Loucy (cell line): ENCODE results near the gene TMEM244.
"Not testable (repeated sequence)": the region's sequence is repeated elsewhere in the genome, so short reads cannot be mapped to it uniquely, and the experiment has no call there.

ENCODE experiments used
- H2AFZ ChIP-seq: fragments of 200-600 bp; sonication (generic); 2 replicates; pipeline ENCODE4 v1.6.0; 2016; ENCODE audit warnings: antibody characterized with exemption, mild to moderate bottlenecking, low read length, moderate library complexity
- H3F3A ChIP-seq: fragments of 200-600 bp; 2 replicates; pipeline ENCODE4 v1.6.0; 2016; ENCODE audit warnings: antibody characterized with exemption, low read depth, mild to moderate bottlenecking
- H3K27me3 ChIP-seq: fragments of 200-600 bp; sonication (generic); 2 replicates; pipeline ENCODE4 v1.6.1; 2014; ENCODE audit warnings: low read length, mild to moderate bottlenecking; ENCODE audit not compliant: insufficient read depth, poor library complexity, severe bottlenecking
- H3K36me3 ChIP-seq: fragments of 200-600 bp; sonication (generic); 2 replicates; pipeline ENCODE4 v1.6.1; 2016; ENCODE audit warnings: low read length; ENCODE audit not compliant: insufficient read depth
- H3K4me1 ChIP-seq: fragments of 200-600 bp; sonication (generic); 2 replicates; pipeline ENCODE4 v1.5.1; 2014; ENCODE audit warnings: low read length, mild to moderate bottlenecking; ENCODE audit not compliant: insufficient read depth, poor library complexity, severe bottlenecking
- H3K4me2 ChIP-seq: fragments of 200-600 bp; sonication (generic); 2 replicates; pipeline ENCODE4 v1.6.0; 2014; ENCODE audit warnings: antibody characterized with exemption, low read length, low read depth, mild to moderate bottlenecking; ENCODE audit not compliant: poor library complexity, severe bottlenecking
- H3K4me3 ChIP-seq: fragments of 200-600 bp; sonication (generic); 2 replicates; pipeline ENCODE4 v1.5.1; 2014; ENCODE audit warnings: low read length, mild to moderate bottlenecking, mixed read lengths; ENCODE audit not compliant: poor library complexity, severe bottlenecking
- H3K79me2 ChIP-seq: fragments of 200-600 bp; sonication (generic); 2 replicates; pipeline ENCODE4 v1.6.1; 2014; ENCODE audit warnings: low read length; ENCODE audit not compliant: insufficient read depth
- H3K9ac ChIP-seq: fragments of 200-600 bp; sonication (generic); 2 replicates; pipeline ENCODE4 v1.6.0; 2014; ENCODE audit warnings: mild to moderate bottlenecking, low read depth, low read length, moderate library complexity; ENCODE audit not compliant: poor library complexity, severe bottlenecking
- H3K9me2 ChIP-seq: fragments of 200-600 bp; sonication (generic); replicated peaks from 2 replicates; pipeline ENCODE4 v1.6.1; 2016; ENCODE audit warnings: low read depth, low read length, mixed read lengths
- H3K9me3 ChIP-seq: fragments of 200-600 bp; sonication (generic); 2 replicates; pipeline ENCODE4 v1.6.1; 2014; ENCODE audit warnings: mild to moderate bottlenecking, antibody characterized with exemption, low read length, low read depth; ENCODE audit not compliant: insufficient read depth
- H4K20me1 ChIP-seq: fragments of 200-600 bp; sonication (generic); 2 replicates; pipeline ENCODE4 v1.6.0; 2014; ENCODE audit warnings: antibody characterized with exemption, low read length, mild to moderate bottlenecking; ENCODE audit not compliant: insufficient read depth, poor library complexity, severe bottlenecking
- EZH2phosphoT487 ChIP-seq: fragments of 200-600 bp; IDR thresholded peaks from 2 replicates; pipeline ENCODE4 v1.6.1; 2018; ENCODE audit warnings: antibody characterized with exemption, mild to moderate bottlenecking, moderate library complexity, borderline replicate concordance
- TF ChIP-seq, protein P1 (sequence below): fragments of 200-600 bp; sonication (generic); conservative IDR thresholded peaks from 2 replicates; pipeline ENCODE4 v1.5.1; 2014; ENCODE audit warnings: mild to moderate bottlenecking, antibody characterized with exemption, low read length

Gene TMEM244

DNA sequence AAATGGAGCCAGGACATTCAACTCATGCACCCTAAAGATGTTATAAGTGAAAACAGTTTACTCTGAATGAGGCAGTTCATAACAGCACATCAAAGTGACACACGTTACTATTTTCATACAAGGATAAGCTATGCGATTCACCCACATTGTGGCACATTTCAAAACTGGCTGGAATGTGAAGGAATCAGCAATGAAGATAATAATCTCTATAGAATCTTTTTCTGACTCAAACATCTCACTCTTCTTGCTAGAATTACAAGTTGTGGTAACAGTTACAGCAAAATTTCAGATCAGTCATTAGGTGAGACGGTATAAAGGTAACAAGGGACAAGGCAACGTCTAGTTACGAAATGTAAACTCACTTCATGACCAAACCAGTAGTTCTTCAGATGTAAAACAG, 17.5 kb downstream of the TMEM244 start:
- H3K4me2 ChIP-seq: no peak overlapping the region
- no peak overlapping the region for H3K9ac ChIP-seq

DNA sequence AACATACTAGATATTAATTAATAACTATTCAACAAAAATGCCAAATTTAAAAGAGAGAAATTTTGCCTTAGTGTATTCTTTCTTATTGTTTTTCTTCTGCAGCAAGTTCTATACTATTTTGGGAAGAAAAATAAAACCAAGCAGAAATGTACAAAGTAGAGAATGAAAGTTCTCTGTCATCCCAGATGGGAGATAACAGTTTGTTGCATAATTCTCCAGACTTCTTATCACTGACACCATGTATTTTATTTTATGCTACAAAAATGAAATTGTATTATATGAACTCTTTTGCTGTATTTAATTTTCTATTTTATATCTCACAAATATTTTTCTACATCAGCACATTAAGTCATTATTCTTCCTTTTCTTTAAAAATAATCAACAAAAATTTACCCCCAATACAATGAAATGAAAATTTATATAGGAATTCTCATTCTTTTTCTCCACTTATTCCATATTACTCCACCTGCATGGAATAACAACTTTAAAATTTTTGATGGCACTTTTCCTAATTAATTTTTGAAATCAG, 18.2 kb downstream of the TMEM244 start:
- Histone ChIP-seq H3K4me3 (no peak overlapping the region), H3K79me2 (no peaks in the 10 kb centered on the region), H3K27me3 (no peaks in the 10 kb centered on the region), H3K4me1 (no peaks in the 10 kb centered on the region), H3K9me2 (no peaks in the 10 kb centered on the region), H3K4me2 (no peak overlapping the region), H4K20me1 (no peaks in the 10 kb centered on the region), H3F3A (no peaks in the 10 kb centered on the region), H3K36me3 (no peaks in the 10 kb centered on the region), H2AFZ (no peak overlapping the region), H3K9ac (no peak overlapping the region), H3K9me3 (no peaks in the 10 kb centered on the region)
- TF ChIP-seq EZH2phosphoT487: no peak
- TF ChIP-seq, protein P1, sequence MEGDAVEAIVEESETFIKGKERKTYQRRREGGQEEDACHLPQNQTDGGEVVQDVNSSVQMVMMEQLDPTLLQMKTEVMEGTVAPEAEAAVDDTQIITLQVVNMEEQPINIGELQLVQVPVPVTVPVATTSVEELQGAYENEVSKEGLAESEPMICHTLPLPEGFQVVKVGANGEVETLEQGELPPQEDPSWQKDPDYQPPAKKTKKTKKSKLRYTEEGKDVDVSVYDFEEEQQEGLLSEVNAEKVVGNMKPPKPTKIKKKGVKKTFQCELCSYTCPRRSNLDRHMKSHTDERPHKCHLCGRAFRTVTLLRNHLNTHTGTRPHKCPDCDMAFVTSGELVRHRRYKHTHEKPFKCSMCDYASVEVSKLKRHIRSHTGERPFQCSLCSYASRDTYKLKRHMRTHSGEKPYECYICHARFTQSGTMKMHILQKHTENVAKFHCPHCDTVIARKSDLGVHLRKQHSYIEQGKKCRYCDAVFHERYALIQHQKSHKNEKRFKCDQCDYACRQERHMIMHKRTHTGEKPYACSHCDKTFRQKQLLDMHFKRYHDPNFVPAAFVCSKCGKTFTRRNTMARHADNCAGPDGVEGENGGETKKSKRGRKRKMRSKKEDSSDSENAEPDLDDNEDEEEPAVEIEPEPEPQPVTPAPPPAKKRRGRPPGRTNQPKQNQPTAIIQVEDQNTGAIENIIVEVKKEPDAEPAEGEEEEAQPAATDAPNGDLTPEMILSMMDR: no peak

More for the DNA sequence above, 17.5 kb downstream of the TMEM244 start:
- Histone ChIP-seq H2AFZ (no peak overlapping the region), H3K4me3 (no peak overlapping the region), H4K20me1 (no peaks in the 10 kb centered on the region), H3K36me3 (no peaks in the 10 kb centered on the region), H3F3A (no peaks in the 10 kb centered on the region), H3K4me1 (no peaks in the 10 kb centered on the region), H3K9me3 (no peaks in the 10 kb centered on the region), H3K27me3 (no peaks in the 10 kb centered on the region), H3K9me2 (no peaks in the 10 kb centered on the region), H3K79me2 (no peaks in the 10 kb centered on the region)
- no peak for TF ChIP-seq EZH2phosphoT487
- TF ChIP-seq, protein P1: no peak

DNA sequence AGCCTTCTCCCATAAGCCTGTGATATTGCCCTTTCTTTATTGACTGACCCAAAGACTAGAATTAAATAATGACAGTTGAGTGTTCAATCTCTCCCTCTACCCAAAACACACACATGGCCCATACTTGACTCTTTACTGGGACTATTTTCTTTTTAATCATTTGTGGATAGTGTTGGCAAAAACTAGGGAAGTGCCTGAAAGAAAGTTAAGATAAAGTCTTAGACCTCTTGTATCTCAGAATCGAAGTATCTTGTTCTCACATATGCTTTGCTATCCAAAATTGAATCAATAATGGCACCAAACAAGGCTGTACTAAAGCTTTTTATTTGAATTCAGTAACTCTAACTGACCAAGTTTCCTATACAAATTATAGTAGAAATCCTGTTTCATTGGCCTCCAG, 19.0 kb downstream of the TMEM244 start:
- Histone ChIP-seq H3K9me3 (no peaks in the 10 kb centered on the region), H3K4me1 (no peaks in the 10 kb centered on the region), H3K36me3 (no peaks in the 10 kb centered on the region), H3K27me3 (no peaks in the 10 kb centered on the region), H3K9me2 (no peaks in the 10 kb centered on the region), H4K20me1 (no peaks in the 10 kb centered on the region), H3K9ac (no peak overlapping the region), H2AFZ (no peak overlapping the region), H3K4me3 (no peak overlapping the region), H3F3A (no peaks in the 10 kb centered on the region), H3K4me2 (no peak overlapping the region), H3K79me2 (no peaks in the 10 kb centered on the region)
- TF ChIP-seq EZH2phosphoT487: no peak
- TF ChIP-seq, protein P1: no peak

DNA sequence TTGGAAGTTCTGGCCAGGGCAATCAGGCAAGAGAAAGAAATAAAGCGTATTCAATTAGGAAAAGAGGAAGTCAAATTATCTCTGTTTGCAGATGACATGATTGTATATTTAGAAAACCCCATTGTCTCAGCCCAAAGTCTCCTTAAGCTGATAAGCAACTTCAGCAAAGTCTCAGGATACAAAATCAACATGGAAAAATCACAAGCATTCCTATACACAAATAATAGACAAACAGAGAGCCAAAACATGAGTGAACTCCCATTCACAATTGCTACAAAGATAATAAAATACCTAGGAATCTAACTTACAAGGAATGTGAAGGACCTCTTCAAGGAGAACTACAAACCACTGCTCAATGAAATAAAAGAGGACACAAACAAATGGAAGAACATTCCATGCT, 21.6 kb downstream of the TMEM244 start:
- not testable (repeated sequence) for H3K79me2 ChIP-seq, H3K4me1 ChIP-seq, H3F3A ChIP-seq, H4K20me1 ChIP-seq, H2AFZ ChIP-seq, H3K36me3 ChIP-seq, H3K9me3 ChIP-seq, H3K9me2 ChIP-seq, H3K4me2 ChIP-seq, H3K27me3 ChIP-seq, H3K9ac ChIP-seq, H3K4me3 ChIP-seq
